ENCODE results near the gene ADGRE1.

DNA sequence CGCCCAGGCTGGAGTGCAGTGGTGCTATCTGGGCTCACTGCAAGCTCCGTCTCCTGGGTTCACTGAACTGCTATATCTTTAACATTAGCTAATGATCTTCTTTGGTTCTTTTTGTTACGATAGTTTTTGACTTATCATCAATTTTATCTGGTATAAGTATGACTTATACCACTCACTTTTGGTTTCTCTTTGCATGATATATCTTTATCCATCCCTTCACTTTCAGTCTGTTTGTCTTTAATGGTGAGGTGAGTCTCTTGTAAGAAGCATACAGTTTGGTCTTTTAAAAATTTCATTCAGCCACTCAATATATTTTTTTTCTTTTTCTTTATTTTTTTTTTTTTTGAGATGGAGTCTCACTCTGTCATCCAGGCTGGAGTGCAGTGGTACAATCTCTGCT lies 58.4 kb downstream of the ADGRE1 start:
- TF ChIP-seq, protein P1, sequence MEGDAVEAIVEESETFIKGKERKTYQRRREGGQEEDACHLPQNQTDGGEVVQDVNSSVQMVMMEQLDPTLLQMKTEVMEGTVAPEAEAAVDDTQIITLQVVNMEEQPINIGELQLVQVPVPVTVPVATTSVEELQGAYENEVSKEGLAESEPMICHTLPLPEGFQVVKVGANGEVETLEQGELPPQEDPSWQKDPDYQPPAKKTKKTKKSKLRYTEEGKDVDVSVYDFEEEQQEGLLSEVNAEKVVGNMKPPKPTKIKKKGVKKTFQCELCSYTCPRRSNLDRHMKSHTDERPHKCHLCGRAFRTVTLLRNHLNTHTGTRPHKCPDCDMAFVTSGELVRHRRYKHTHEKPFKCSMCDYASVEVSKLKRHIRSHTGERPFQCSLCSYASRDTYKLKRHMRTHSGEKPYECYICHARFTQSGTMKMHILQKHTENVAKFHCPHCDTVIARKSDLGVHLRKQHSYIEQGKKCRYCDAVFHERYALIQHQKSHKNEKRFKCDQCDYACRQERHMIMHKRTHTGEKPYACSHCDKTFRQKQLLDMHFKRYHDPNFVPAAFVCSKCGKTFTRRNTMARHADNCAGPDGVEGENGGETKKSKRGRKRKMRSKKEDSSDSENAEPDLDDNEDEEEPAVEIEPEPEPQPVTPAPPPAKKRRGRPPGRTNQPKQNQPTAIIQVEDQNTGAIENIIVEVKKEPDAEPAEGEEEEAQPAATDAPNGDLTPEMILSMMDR (IDR thresholded peaks at IDR 0.05; ENCODE audit: poor library complexity, severe bottlenecking) = no peak
- TF ChIP-seq EZH2 (IDR thresholded peaks at IDR 0.05; ENCODE audit: borderline replicate concordance, insufficient read depth, low read length, poor library complexity, severe bottlenecking) (no peak), RAD21 (conservative IDR thresholded peaks at IDR 0.05) (no peak), POLR2AphosphoS5 (IDR thresholded peaks at IDR 0.05) (no peak), EP300 (conservative IDR thresholded peaks at IDR 0.05; ENCODE audit: poor library complexity, severe bottlenecking) (no peak), REST (IDR thresholded peaks at IDR 0.05; ENCODE audit: borderline replicate concordance) (no peak)
